Activated CD8-positive, alpha-beta T cell treated with anti-CD3 and anti-CD28 coated beads for 36 hours (primary cell): ENCODE results near the gene LAMA4. TPM values are rescaled to one million over a fixed set of nuclear protein-coding genes. Genes with fewer than 3 reads are reported as not detected.

Experiments used
- ATAC-seq: fragments of 200-7000 bp; cut with Tn5 transposase; one replicate; pipeline ENCODE4 v1.10.0; 2021; ENCODE audit warnings: mild to moderate bottlenecking, moderate library complexity
- CTCF ChIA-PET: fragments of 350-600 bp; sonication (Branson Sonifier 250); formaldehyde crosslinking; loops from one replicate; lab custom pipeline; 2021; ENCODE audit warnings: antibody characterized with exemption; lab: Charles Lee
- POLR2A ChIA-PET: fragments of 350-600 bp; sonication (Branson Sonifier 250); formaldehyde crosslinking; loops from one replicate; lab custom pipeline; 2021; ENCODE audit warnings: antibody characterized with exemption; lab: Charles Lee
- DNase-seq: peaks from one replicate; pipeline ENCODE4 v3.0.0-alpha.2; 2020
- H3K27ac Mint-ChIP-seq: one replicate; pipeline ENCODE4 v1.8.0; 2021; ENCODE audit warnings: mild to moderate bottlenecking, mixed read lengths
- H3K27me3 Mint-ChIP-seq: one replicate; pipeline ENCODE4 v1.8.0; 2021; ENCODE audit warnings: mixed read lengths
- H3K36me3 Mint-ChIP-seq: one replicate; pipeline ENCODE4 v1.8.0; 2021; ENCODE audit warnings: low read depth, mixed read lengths
- H3K4me1 Mint-ChIP-seq: one replicate; pipeline ENCODE4 v1.8.0; 2021; ENCODE audit warnings: low read depth, mixed read lengths
- H3K4me3 Mint-ChIP-seq: one replicate; pipeline ENCODE4 v1.8.0; 2021; ENCODE audit warnings: mild to moderate bottlenecking, moderate library complexity, mixed read lengths
- H3K9me3 Mint-ChIP-seq: one replicate; pipeline ENCODE4 v1.8.0; 2021; ENCODE audit warnings: mixed read lengths
- CTCF ChIP-seq: fragments of 200-600 bp; IDR thresholded peaks from one replicate; pipeline ENCODE4 v1.8.0; 2022; ENCODE audit warnings: antibody characterized with exemption, mild to moderate bottlenecking
- intact Hi-C: fragments of 100-400 bp; cut with micrococcal nuclease; formaldehyde crosslinking; loops from one replicate; pipeline ENCODE4 v1.10.0; 2022
- total RNA-seq, 2 experiments: library from RNA; stranded (reverse); gene quantifications; one replicate each; pipeline ENCODE4 v1.2.3, GENCODE V29; 2021

Gene LAMA4
- total RNA-seq, 2 experiments from 2014 or later: not detected

- CTCF ChIA-PET: interaction anchor here (0.8 to 2.4 kb wide), 6 partner anchors 17 to 1573 kb away, joined by 3 to 11 read pairs (median 4); no protein-coding TSS in a partner anchor
- no peaks in the 10 kb centered on the region for H3K9me3 Mint-ChIP-seq
- DNase-seq: peak; percentile 87
- H3K36me3 Mint-ChIP-seq: no peaks in the 10 kb centered on the region
- H3K4me3 Mint-ChIP-seq: no peak overlapping the region
- POLR2A ChIA-PET: no interaction called here
- no peak overlapping the region for H3K27ac Mint-ChIP-seq
- ATAC-seq: peak; percentile 87
- intact Hi-C loops: loop anchor here (5.0 kb wide), 1 partner anchor 49 kb away; no protein-coding TSS in a partner anchor
- H3K27me3 Mint-ChIP-seq: peaks cover 29% of the 10 kb centered on the region
- no peak for TF ChIP-seq CTCF
- H3K4me1 Mint-ChIP-seq: peaks cover 25% of the 10 kb centered on the region
Measured at GRCh38 chr6:112286010-112286409, 31.6 kb upstream of the LAMA4 start.

GRCh38 chr6:112284603-112285002, 30.2 kb upstream of the LAMA4 start:
- H3K9me3 Mint-ChIP-seq: no peaks in the 10 kb centered on the region
- H3K27me3 Mint-ChIP-seq: peaks cover 36% of the 10 kb centered on the region
- DNase-seq (no peak), ATAC-seq (peak; percentile 35)
- H3K36me3 Mint-ChIP-seq: no peaks in the 10 kb centered on the region
- H3K27ac Mint-ChIP-seq: no peak overlapping the region
- no peak overlapping the region for H3K4me3 Mint-ChIP-seq
- POLR2A ChIA-PET: interaction anchor here (1.2 kb wide), 1 partner anchor 10 kb away, joined by 3 read pairs; no protein-coding TSS in a partner anchor
- intact Hi-C loops: loop anchor here (5.0 kb wide), 1 partner anchor 47 kb away; no protein-coding TSS in a partner anchor
- CTCF ChIA-PET: interaction anchor here (2.4 kb wide), 1 partner anchor 105 kb away, joined by 11 read pairs; no protein-coding TSS in a partner anchor
- H3K4me1 Mint-ChIP-seq: peaks cover 25% of the 10 kb centered on the region
- no peak for TF ChIP-seq CTCF

- ChIA-PET CTCF (no interaction called here), POLR2A (no interaction called here)
- H3K4me3 Mint-ChIP-seq: no peak overlapping the region
- H3K36me3 Mint-ChIP-seq: no peaks in the 10 kb centered on the region
- intact Hi-C loops: no loop called here
- H3K9me3 Mint-ChIP-seq: no peaks in the 10 kb centered on the region
- peaks cover 25% of the 10 kb centered on the region for H3K4me1 Mint-ChIP-seq
- peaks cover 38% of the 10 kb centered on the region for H3K27me3 Mint-ChIP-seq
- TF ChIP-seq CTCF: no peak
- H3K27ac Mint-ChIP-seq: no peak overlapping the region
- no peak for ATAC-seq
- no peak for DNase-seq
Measured at GRCh38 chr6:112283621-112284020, 29.3 kb upstream of the LAMA4 start.

GRCh38 chr6:112281821-112282615, 27.7 kb upstream of the LAMA4 start:
- TF ChIP-seq CTCF: no peak
- intact Hi-C loops: no loop called here

More at GRCh38 chr6:112281821-112282615, 27.7 kb upstream of the LAMA4 start:
- H3K4me3 Mint-ChIP-seq: no peak overlapping the region
- ChIA-PET CTCF (interaction anchor here (1.2 kb wide), 1 partner anchor 102 kb away, joined by 4 read pairs; no protein-coding TSS in a partner anchor), POLR2A (no interaction called here)
- peaks cover 34% of the 10 kb centered on the region for H3K27me3 Mint-ChIP-seq
- ATAC-seq (no peak), DNase-seq (no peak)
- peaks cover 17% of the 10 kb centered on the region for H3K4me1 Mint-ChIP-seq
- no peak overlapping the region for H3K27ac Mint-ChIP-seq
- H3K9me3 Mint-ChIP-seq: no peaks in the 10 kb centered on the region
- H3K36me3 Mint-ChIP-seq: no peaks in the 10 kb centered on the region
